ENCODE data around the gene HSPB9.
A peak's percentile ranks its signal among the peaks of the same experiment; 100 is the strongest.

HSPB9 gene

DNA sequence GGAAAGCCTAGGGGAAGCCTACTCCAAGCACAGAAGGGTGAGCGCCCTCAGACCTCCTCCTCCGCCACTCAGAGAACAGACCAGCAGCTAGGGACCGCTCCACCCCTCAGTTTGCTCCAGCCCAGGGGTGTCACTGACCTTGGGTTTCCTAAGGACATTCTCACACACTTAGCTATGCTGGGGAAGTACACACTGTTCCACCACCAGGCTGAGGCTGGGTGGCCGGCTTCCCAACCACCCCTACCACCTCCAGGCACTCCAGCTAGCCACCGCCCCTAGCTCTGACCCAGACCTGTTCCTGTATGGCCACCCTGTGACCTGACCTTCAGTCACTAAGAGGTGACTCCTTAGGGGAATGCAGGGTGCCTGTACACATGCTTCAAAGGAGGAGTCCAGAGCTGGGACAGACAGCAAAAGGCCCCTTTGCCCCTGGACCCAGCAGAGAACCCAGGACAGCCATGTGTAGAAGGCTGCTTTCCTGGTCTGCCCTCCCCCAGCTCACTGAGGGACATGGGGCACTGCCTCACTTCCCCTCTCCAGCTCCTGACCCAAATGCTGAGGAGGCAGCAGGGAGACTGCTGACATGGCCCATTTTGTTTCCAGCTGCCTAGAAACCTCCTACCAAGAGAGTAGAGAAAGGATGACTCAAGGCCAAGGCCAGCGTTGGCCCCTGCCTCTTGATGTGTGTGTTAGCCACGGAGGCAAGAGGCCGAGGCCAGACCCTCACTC lies 6.7 kb downstream of the HSPB9 start:
- TF ChIP-seq, protein P1, sequence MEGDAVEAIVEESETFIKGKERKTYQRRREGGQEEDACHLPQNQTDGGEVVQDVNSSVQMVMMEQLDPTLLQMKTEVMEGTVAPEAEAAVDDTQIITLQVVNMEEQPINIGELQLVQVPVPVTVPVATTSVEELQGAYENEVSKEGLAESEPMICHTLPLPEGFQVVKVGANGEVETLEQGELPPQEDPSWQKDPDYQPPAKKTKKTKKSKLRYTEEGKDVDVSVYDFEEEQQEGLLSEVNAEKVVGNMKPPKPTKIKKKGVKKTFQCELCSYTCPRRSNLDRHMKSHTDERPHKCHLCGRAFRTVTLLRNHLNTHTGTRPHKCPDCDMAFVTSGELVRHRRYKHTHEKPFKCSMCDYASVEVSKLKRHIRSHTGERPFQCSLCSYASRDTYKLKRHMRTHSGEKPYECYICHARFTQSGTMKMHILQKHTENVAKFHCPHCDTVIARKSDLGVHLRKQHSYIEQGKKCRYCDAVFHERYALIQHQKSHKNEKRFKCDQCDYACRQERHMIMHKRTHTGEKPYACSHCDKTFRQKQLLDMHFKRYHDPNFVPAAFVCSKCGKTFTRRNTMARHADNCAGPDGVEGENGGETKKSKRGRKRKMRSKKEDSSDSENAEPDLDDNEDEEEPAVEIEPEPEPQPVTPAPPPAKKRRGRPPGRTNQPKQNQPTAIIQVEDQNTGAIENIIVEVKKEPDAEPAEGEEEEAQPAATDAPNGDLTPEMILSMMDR (IDR thresholded peaks at IDR 0.05; ENCODE audit: borderline replicate concordance, control extremely low read depth, extremely low read depth, insufficient read depth, missing control alignments) = no peak
- in situ Hi-C loops (cut with MboI; ENCODE audit: low sequenced_read_pairs, unreplicated experiment) = no loop called here
- DNase-seq (ENCODE audit: low spot score) = no peak

DNA sequence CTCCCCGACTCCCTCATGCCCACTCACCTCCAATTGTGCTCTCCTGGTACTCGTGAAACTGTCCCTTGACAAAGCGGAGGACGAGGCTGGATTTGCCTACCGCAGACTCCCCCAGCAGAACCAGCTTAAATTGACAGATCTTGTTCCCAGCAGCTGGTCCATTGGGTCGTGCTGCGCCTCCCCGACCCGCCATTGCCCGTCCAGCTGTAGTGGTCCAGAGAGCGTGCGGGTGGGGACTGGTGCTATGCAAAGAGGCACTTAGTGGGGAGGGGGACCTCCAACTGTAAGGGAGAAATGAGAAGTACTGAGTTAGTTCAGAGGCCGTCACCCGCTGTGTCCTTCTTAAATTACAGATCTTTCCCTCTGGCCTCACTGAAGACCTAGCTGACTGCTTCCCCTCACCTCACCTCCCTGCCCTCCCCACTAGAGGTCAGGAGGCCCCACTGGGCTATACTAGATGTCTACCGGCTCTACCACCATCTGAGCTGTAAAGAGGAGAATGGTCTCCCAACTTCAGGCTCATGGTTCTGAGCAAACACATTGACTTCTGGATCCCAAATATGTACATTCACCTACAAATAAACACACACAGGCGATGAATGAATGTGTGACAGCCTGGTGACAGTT lies 7.8 kb downstream of the HSPB9 start:
- in situ Hi-C loops (cut with MboI; ENCODE audit: low sequenced_read_pairs, unreplicated experiment) = no loop called here
- DNase-seq (ENCODE audit: low spot score) = no peak
- TF ChIP-seq, protein P1 (IDR thresholded peaks at IDR 0.05; ENCODE audit: borderline replicate concordance, control extremely low read depth, extremely low read depth, insufficient read depth, missing control alignments) = no peak

DNA sequence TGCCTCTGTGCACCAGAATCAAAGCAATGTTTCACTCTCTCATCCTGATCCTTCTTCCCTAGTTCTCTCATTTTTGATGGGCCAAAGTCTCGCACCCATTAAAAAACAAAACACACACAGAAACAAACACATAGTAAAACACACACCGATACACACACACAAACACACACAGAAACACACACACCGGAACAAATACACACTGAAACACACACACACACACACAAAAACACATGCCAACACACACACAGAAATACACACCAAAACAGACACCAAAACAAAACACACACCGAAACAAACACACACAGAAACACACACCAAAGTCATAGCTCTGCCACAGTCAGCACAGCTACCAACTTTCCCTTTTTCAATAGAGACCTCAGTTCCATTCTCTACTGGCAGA lies 8.6 kb downstream of the HSPB9 start:
- TF ChIP-seq, protein P1 (IDR thresholded peaks at IDR 0.05; ENCODE audit: borderline replicate concordance, control extremely low read depth, extremely low read depth, insufficient read depth, missing control alignments) = no peak
- in situ Hi-C loops (cut with MboI; ENCODE audit: low sequenced_read_pairs, unreplicated experiment) = no loop called here
- no peak for DNase-seq (ENCODE audit: low spot score)

DNA sequence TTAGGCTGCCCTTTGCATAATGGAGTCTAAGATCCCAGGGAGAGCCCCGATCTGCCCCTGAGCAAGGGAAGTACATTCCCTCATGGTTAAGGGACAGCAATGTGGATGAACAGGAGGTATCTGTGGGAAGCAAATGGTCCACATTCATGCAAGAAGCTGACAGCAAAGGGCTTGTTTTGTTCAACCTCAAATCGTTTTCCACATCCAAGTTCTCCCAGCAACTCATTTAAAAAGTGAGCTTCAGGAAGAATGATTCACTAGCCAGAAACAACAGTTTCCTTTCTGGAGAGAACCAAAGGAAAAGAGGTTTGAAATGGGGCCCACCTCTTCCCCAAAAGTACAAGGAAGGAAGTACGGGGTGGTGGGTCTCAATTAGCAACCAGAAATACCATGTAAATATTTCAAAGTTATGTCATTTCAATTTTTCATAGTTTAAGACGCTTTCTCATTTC lies 9.4 kb downstream of the HSPB9 start:
- in situ Hi-C loops (cut with MboI; ENCODE audit: low sequenced_read_pairs, unreplicated experiment) = no loop called here
- TF ChIP-seq, protein P1 (IDR thresholded peaks at IDR 0.05; ENCODE audit: borderline replicate concordance, control extremely low read depth, extremely low read depth, insufficient read depth, missing control alignments) = no peak
- no peak for DNase-seq (ENCODE audit: low spot score)

DNA sequence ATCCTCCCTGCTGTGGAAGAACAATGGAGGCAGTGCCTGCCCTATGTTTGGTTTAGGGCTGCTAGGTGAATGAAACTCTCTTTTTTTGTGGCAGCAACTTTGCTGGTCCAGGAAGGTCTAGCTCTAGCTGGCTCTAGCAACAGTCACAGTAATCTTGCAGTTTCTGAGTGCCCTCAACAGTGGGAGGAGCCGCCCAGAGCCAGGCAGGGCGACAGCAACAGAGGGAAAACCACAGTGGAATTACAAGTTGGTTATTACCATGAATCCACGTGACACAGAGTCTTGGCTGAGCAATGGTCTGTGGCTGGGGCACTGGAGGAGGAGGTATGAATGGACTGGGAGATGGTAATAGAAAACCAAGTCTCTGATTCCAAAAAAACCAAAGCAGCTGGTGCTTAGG lies 10.3 kb downstream of the HSPB9 start:
- TF ChIP-seq, protein P1 (IDR thresholded peaks at IDR 0.05; ENCODE audit: borderline replicate concordance, control extremely low read depth, extremely low read depth, insufficient read depth, missing control alignments) = no peak
- DNase-seq (ENCODE audit: low spot score) = no peak
- in situ Hi-C loops (cut with MboI; ENCODE audit: low sequenced_read_pairs, unreplicated experiment) = no loop called here

DNA sequence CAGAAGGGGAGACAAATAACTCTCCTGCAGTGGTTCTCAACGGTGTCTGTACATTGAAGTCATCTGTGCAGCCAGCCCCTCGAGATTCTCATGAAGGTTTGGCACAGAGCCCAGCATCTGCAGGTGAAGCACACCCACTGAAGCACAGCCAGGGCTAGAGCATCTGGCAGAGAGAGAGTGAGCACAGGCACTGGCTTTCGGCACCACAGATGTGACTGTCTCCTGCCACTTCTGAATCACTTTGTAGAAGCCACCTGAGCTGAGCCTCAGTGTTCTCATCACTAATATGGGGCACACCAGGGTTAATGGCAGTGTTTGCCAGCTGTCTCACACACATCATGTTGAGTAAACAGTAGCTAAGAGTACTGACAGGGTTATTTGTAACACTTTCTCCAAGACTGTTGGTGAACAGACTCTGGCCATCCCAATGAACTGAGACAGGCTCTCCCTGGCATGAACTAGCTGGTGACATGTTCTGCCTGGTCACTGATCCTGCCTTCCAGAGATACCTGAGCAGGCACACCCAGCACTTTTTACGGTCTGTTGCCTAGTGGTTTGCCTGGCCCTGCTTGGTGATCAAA lies 10.9 kb downstream of the HSPB9 start:
- TF ChIP-seq, protein P1 (IDR thresholded peaks at IDR 0.05; ENCODE audit: borderline replicate concordance, control extremely low read depth, extremely low read depth, insufficient read depth, missing control alignments) = no peak
- DNase-seq (ENCODE audit: low spot score) = peak; percentile 61
- in situ Hi-C loops (cut with MboI; ENCODE audit: low sequenced_read_pairs, unreplicated experiment) = no loop called here
